Nephron progenitor cell (in vitro differentiated cells): ENCODE measurements around the gene OTUD3.
A peak's percentile ranks its signal among the peaks of the same experiment; 100 is the strongest.

Source experiments
- DNase-seq: peaks from one replicate; pipeline ENCODE4 v3.0.0; 2021
- H3K27ac Mint-ChIP-seq: 2 replicates; pipeline ENCODE4 v1.8.0; 2021; ENCODE audit warnings: mild to moderate bottlenecking, moderate library complexity, mixed read lengths
- H3K27me3 Mint-ChIP-seq: 2 replicates; pipeline ENCODE4 v1.8.0; 2021; ENCODE audit warnings: mild to moderate bottlenecking, low read depth, mixed read lengths; ENCODE audit not compliant: poor library complexity
- H3K36me3 Mint-ChIP-seq: 2 replicates; pipeline ENCODE4 v1.8.0; 2021; ENCODE audit warnings: low read depth, mixed read lengths
- H3K4me1 Mint-ChIP-seq: 2 replicates; pipeline ENCODE4 v1.8.0; 2021; ENCODE audit warnings: mixed read lengths
- H3K4me3 Mint-ChIP-seq: 2 replicates; pipeline ENCODE4 v1.8.0; 2021; ENCODE audit warnings: mild to moderate bottlenecking, moderate library complexity, mixed read lengths
- H3K9me3 Mint-ChIP-seq: 2 replicates; pipeline ENCODE4 v1.8.0; 2021; ENCODE audit warnings: mild to moderate bottlenecking, moderate library complexity, mixed read lengths
- CTCF ChIP-seq: fragments of 200-600 bp; sonication (generic); IDR thresholded peaks from 2 replicates; pipeline ENCODE4 v1.5.0; 2021; ENCODE audit warnings: antibody characterized with exemption

OTUD3 gene

GRCh38 chr1:19882111-19883071 is at the start of gene OTUD3:
TSS of gene OTUD3 (plus strand) at chr1:19882395. CDS start at chr1:19882514, 119 bp downstream.
- Mint-ChIP-seq H3K4me1 (peaks cover 44% of the 10 kb centered on the region), H3K4me3 (peak within 1 kb of the TSS; percentile 86), H3K27me3 (peaks cover 10% of the 10 kb centered on the region), H3K27ac (peak within 1 kb of the TSS; percentile 73), H3K9me3 (no peaks in the 10 kb centered on the region), H3K36me3 (peaks cover 16% of the 10 kb centered on the region)
- peak; percentile 86 for TF ChIP-seq CTCF
- peak; percentile 93 for DNase-seq

DNA sequence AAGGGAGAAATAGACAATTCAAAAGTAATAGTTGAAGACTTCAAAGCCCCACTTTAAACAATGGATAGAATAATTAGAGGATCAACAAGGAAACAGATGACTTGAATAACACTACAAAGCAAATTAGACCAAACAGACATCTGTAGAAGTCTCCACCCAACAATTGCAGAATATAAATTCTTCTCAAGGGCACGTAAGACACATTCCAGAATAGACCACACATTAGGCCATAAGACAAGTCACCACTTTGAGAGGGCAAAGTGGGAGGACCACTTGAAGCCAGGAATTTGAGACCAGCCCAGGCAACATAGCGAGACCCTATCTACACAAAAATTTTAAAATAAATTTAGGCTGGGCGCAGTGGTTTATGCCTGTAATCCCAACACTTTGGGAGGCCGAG is 46.6 kb upstream of the OTUD3 start:
- peaks cover 38% of the 10 kb centered on the region for H3K27me3 Mint-ChIP-seq
- no peaks in the 10 kb centered on the region for H3K36me3 Mint-ChIP-seq
- no peak for DNase-seq
- no peaks in the 10 kb centered on the region for H3K4me1 Mint-ChIP-seq
- peaks cover 18% of the 10 kb centered on the region for H3K9me3 Mint-ChIP-seq
- no peak for TF ChIP-seq CTCF
- no peak overlapping the region for H3K4me3 Mint-ChIP-seq
- no peak overlapping the region for H3K27ac Mint-ChIP-seq

DNA sequence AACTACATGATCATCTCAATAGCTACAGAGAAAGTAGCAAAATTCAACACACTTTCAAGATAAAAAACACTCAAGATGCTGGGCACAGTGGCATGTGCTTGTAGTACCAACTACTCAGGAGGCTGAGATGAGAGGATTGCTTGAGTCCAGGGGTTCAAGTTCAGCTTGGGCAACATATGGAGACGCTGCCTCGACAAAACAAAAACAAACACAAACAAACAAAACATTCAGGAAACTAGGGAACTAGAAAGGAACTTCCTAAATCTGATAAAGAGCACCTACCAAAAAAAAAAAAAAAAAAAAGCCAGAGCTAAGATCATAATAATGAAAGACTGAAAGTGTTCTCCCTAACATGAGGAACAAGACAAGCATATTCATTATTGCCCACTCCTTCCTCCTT is 44.3 kb upstream of the OTUD3 start:
- Mint-ChIP-seq H3K27ac (no peak overlapping the region), H3K9me3 (peaks cover 2% of the 10 kb centered on the region), H3K36me3 (no peaks in the 10 kb centered on the region), H3K4me3 (no peak overlapping the region), H3K27me3 (peaks cover 27% of the 10 kb centered on the region), H3K4me1 (no peaks in the 10 kb centered on the region)
- TF ChIP-seq CTCF = no peak
- DNase-seq = no peak

- H3K4me1 Mint-ChIP-seq = peaks cover 9% of the 10 kb centered on the region
- no peak for TF ChIP-seq CTCF
- no peak overlapping the region for H3K27ac Mint-ChIP-seq
- peaks cover 4% of the 10 kb centered on the region for H3K9me3 Mint-ChIP-seq
- H3K36me3 Mint-ChIP-seq = no peaks in the 10 kb centered on the region
- H3K4me3 Mint-ChIP-seq = no peak overlapping the region
- DNase-seq = no peak
- H3K27me3 Mint-ChIP-seq = peaks cover 29% of the 10 kb centered on the region
These were observed 42.0 kb upstream of the OTUD3 start for GRCh38 chr1:19840228-19840627.

DNA sequence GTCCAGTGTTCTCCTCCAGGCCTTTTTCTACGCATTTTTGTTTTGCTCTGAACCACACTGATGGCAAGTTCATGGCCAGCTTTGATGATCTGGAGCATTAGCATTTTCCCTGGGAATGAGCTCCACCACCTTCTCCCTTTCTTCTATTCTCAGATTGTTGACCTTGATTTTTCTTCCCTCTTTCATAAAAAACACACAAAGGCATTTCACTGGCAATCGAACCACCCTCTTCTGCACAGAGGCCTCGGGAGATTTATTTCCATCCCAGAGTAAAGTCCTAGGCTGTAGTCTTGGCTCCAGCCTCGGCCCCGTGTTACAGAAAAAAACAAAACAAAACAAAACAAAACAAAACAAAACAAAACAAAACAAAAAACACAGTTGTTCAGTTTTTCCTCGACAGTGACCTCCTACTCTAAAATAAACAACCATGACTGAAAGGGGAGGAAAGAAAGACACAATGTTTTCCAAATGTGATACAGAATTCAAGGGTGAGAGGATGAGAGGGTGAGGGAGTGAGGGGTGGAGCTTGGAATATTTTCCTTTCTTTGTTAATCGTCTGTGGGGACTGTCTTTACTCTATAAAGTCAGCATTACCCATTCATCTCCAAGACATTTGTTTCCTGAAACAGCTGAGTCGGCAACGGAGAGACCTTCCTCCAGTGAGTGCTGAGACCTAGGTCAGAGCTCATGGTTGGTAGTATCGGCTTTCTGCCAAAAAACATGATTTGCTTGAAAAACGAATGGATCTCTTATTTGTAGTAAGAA is 37.3 kb upstream of the OTUD3 start:
- Mint-ChIP-seq H3K27ac (peak overlapping the region; percentile 98), H3K4me3 (peak overlapping the region; percentile 50), H3K9me3 (peaks cover 4% of the 10 kb centered on the region), H3K27me3 (peaks cover 16% of the 10 kb centered on the region), H3K36me3 (no peaks in the 10 kb centered on the region), H3K4me1 (peaks cover 42% of the 10 kb centered on the region)
- no peak for TF ChIP-seq CTCF
- DNase-seq = no peak
